ENCODE measurements around the gene RNF152.

The RNF152 gene

DNA sequence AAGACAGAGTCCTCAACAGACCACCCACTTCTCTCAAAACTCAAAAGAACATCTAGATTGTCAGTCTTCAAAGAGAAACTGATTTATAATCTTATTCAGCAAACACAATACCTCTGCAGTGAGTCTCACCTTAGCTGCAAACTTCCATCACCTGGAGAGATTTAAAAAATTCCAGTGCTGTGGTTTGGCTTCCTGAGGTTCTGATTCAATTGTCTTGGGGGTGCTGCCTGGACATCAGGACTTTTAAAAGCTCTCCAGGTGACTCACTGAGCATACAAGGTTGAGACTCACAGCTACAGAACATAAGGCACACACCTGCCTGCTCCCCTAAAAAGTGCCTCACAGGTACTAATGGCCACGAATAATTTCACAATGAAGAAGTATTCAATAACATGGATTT is 40.3 kb downstream of the RNF152 start:
- DNase-seq = no peak

DNA sequence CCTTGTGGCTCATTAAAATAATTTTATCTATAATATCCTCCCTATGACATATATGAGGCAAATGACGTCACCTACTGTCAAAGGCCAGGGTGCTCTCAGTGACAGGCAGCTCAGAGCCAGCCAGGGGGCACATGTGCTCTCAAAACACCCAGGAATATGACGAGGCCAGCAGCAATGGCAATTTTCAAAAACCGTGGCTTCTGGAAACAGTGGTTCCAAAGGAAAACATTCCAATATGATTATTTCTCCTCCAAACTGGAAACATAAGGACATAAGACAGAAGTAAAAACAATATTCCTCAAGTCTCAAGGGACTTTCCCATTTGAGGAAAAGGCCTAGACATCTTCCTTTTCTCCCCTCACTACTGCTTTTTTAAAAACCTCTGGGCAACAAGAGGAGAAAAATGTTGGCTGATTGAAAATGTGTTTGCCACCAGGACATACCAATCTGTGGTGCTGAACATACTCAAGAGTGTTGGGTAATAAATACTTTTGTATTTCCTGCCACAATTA is 40.8 kb downstream of the RNF152 start:
- no peak for DNase-seq

DNA sequence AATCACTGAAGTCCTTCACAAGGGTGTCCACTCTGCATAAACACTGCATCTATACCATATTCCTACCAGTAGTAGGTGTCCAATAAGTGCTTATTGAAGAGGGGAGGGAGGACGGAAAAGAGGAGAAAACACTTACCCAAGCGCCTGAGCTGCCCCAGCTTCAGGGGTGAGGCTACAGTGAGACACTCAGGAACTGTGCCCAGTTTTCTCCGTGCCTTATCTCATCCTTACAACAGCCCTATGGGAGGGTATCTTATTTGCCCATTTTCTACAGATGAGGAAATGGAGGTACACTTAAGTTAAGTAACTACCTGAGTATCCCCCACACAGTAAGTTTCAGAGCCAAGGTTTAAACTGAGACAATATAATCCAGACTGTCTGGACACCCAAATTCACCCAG is 41.5 kb downstream of the RNF152 start:
- DNase-seq = no peak

DNA sequence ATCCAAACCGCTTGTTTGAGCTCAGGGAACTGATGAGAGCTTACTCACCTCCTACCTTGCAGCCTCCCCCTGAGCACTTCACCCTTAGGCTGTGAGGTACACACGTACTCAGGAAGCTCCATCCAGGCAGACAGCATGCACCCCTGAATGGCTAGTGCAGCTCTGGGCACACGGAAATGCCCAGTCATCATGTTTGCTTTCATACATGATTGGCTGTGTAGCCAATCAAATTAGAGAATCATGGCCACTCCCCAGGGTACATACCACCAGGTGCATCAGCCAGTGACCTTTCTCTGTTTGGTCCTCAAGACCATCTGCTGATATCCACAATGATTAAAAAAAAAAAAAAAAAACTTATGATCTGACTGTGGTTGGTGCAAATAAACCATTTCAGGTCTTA is 42.1 kb downstream of the RNF152 start:
- no peak for DNase-seq

DNA sequence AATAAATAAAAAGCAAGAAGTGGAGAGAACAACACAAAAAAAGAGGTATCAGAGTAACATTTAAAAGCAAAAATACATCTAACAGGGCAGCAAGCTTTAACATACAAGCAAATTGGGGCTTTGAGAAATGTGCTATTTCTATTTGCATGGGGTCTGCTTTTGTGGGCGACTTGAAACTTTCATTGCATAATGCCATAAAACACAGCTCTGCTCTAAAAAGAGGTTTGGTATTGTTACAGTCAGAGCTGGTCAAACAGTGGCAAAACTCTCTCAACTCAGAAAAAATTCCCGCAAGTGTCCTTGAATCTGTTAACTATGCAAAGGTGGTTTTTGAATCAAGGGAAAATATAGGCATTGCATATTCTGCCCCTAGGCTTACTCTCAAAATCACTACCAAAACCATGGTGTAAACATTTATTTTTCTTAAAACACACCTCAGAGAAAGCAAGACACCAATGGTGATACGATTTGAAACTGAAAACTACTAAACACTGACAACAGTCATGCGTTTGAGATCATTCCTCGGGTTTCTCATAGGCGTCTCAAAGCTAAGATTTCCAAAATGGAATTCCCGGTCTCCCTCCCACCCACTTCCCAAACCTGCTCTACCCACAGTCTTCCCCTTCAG is 45.5 kb downstream of the RNF152 start:
- DNase-seq = no peak

DNA sequence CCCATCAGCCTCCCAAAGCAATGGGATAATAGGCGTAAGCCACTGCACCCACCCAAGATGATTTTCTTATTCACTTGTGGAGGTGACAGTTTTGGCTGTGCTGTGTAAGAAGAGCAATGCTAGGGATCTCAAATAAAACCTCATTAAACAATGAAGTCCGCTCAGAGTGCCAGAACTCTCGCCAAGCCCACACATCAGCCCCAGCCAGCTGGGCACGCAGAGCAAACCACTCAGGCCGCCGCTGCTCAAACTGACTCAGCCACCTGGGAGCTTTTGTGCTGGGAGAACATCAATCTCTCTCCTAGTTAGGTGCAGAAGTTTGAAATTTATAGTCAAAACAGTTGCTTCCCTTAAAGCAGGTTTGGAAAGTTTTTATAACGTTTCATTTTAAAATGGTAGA is 47.6 kb downstream of the RNF152 start:
- DNase-seq = no peak

DNA sequence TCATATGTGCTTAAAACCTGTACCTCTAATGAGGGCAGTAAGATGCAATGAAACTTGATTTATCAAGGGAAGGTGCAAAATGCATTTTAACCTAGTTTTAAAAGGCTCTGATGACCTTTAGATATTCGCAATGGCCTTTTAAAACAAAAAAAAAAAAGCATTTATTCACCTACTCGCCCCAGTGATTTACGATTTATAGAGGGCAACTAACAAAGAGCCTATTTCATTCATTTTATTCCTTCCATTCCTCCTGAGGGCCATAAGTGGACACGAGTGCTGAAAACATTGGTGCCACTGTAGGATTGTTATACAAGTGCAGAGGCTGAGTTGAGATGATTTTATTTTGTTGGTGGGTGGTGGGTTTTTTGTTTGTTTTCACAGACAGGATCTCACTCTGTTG is 48.1 kb downstream of the RNF152 start:
- no peak for DNase-seq

DNA sequence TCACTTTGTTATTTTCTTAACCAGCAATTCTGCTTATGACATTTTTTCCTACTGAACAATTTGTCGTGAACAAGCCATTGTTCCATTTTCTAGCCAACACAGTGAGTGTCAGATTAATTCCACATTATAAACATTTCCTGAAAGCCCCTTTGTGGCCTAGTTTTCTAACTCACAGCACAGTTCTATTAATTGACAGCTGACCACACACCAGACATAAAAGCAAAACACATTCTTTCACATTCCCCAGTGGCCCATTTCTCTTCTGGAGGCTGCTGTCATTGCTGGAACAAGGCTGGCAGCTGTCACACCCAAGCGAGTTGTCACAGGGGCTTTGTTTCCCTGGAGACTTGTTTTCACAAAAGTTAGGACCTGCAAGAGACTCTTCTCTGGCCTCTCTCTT is 50.7 kb downstream of the RNF152 start:
- DNase-seq = no peak

DNA sequence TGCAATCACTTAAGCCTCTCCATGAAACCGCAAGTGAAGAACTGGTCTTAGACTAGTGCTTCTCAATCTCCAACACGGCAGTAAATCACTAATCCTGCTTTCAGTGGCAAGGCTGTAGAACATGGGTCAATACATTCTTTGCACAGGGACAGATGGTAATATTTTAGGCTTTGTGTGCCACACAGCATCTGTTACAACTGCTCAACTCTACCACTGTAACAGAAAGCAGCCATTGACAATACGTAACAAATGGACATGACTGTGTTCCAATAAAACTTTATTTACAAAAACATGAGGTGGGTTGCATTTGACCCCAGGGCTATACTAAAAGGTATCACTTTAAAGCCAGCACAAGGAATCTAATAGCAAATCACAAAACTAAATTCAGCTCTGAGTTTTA is 51.1 kb downstream of the RNF152 start:
- no peak for DNase-seq

DNA sequence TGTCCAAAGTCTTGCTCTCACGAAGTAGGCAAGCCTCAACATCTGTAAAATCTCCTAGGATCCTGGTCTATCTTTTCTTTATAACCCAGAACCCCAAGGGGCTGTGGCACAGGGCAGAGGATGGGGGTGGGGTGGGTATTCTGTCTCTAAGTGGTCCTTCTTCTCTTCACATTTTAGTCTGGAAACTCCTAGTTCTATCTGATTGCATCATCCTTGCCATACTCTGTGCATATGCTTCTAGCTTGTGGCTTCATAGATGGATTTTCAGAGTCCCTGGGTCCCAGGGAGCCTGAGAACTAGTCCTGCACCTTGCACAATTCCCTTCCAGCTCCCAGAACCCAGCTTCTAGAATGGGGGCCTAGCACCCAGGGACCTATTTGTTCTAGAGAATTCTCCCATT is 52.5 kb downstream of the RNF152 start:
- no peak for DNase-seq

DNA sequence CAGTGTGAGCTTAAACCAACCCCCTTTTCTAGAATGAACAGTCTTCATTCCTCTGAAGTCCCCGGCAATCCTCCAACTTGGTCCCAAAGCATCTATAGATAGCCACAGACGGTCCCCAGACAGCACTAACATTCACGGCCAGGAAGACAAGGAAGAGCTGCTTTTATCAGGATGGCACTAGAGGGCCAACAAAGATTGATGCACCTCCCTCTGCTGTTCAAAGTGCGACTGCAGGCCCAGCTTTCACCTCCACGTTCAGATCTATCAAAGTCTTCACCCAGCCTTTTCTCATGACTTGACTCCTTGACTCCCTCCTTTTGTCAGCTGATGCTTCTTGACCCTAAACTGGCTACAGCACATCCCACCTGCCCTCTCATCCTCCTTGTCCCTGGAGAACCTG is 54.3 kb downstream of the RNF152 start:
- no peak for DNase-seq

DNA sequence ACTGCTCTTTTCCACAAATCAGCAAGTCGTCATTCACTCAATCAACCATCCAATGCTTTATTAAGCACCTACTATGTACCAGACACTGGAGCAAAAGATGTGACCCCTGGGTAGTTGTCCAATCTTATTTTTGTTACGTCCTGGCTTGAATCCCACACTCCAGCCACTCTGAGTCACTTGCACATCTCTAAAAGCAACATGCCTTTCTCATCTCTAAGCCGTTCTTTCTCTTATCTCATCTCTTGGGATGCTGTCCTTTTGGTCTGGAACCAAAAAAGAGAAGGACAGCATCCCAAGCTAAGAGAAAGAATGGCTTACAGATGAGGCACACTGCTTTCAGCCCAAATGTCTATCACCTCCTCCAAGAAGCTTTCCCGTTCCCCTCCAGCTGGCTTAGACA is 58.8 kb downstream of the RNF152 start:
- no peak for DNase-seq

DNA sequence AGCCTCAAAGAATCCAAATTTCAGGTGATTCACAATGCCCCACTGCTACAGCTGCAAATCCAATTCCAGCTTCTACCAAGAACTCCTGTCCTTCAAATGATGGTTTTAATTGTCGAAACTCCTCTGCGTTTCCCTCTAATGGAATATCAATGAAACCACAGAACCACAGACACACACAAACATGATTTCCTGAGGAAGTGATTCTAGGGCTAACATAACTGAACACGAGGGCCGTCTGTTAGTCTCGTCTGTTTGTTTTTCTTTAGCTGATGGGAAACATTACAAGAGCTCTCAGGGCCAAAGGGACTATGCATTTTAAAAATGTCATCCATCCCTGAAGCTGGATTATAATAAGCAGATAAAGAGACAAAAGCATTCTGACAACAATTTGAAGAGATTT is 59.4 kb downstream of the RNF152 start:
- no peak for DNase-seq

DNA sequence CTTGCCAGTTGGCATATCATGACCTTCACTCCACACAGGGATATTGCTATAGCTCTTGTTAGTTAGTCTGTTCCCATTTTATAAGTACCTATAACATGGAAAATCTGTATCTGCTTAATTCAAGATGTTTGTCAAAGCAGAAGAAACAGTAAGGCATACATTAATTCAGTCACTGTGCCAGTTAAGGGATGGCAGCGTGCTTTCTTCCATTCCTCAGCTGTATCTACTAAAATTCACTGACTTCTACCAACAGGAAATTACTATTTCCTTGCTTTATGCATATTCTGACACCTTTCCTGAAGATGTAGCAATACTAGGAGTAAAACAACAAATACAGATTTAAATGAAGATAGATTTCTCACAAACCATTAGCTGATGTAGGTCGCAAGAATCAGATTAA is 59.9 kb downstream of the RNF152 start:
- no peak for DNase-seq

DNA sequence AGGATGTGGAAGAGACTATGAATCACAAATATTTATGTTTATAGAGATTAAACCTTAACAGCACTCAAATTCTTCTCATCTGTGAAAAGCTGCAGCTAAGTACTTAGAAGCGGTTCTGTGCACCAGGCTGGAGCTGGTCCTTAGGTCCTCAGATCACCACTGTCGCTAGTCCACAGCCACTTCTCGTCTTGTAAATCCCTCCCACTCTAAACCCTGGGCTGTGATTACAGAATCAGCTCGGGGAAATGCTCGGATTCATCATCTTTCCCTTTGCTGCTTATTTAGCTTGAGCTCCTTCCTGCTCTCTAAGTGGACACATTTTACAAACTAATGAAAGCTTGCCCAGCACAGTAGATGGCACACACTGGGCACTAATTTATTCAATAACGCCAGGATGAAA is 61.7 kb downstream of the RNF152 start:
- no peak for DNase-seq

DNA sequence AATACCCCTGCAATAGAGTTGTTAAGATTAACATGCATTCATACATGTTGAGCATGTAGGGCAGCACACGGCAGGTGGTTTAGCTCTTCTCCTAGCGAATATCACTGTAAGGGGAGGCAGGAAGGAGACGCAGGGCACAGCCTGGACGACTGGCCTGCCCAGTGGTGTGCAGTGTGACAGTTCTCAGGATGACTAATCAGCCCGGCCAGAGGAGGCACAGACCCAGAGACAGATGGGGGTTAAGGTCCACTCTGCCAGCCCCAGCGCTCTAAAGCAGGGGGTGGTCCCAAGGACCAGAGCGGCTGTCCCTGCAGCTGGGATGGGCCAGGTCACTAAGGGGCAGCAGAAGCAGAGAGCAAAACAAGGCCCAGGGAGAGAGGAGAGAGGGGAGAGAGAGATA is 63.7 kb downstream of the RNF152 start:
- no peak for DNase-seq

DNA sequence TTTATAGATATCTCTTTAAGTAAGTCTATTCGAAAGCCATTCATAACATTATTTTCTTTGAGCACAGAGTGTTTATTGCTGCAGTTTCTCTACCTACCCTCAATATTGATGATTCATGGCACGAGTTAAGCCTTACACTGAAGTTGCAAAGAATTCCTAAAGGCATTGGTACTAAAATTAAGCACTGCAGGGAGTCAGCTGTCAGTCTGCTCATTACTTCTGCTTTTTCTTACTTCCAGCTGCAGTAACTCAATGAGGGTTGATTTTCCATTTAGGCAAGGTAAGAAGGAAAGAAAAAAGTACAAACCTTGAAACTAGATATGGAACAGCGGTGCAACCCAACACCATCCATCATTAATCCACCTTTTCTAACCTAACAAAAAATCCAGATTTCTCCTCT is 65.2 kb downstream of the RNF152 start:
- no peak for DNase-seq

DNA sequence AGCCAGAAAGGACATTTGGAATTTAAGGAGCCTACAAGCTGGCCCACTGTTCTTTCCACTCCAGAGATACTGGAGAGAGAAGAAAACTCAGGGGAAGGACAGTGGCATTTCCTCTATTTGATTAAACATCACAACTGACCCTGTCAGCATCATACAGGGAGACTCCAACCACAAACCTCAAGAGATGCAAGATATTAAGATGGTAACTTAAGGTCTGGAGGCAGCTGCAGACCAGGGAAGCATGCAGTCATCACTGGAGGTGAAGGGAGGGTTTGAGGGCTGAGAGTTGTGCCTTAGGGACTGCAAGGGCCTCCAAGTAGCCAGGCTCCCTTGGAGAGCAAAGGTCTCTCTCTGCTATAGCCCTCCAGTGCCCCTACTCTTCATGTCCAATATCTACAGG is 67.4 kb downstream of the RNF152 start:
- no peak for DNase-seq

DNA sequence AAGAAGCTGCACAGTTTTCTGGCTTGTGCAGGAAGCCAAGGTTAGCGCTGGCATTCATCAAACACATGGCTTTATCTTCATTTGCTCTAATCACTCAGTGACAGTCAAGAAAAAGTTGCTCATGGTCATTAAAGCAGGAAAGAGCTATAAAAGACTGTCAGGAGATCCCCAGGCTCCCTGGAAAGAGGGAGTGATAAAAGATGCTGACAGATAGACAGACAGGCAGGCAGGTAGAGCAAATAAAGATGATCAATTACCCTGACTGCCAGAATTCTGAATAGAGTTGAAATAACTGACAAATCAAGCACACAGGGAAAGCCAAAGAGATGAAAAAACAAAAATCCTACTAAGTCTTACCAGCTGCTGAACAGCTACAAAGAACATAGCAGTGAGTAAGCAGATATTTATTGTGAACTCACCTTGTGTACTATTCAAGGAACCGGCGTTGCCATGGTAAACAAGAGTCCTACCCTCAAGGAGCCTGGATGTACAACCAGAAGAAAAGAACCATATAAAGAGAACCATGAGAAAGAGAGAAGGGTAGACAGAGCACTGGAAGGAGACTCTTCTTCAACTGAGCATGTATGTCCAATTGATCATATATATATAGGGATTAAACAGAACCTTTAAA is 68.0 kb downstream of the RNF152 start:
- DNase-seq = no peak

DNA sequence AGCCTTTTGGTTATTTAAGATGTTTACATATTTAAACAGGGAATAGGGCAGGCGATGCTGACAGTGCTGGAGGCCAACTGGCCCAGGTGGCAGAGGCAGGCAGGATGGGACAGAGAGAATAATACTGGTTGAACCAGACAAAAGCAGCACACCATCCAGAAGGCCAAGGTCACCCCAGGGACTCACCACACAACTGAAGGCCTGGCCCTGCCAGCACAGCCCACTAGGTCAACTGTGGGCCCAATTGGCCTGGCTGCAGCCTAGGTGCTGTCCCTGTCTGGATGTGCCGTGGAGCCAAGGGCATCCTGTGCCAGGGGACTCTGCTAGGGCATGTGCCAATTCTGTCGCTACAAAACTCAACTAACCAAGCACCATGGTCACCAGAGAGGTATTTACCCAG is 69.2 kb downstream of the RNF152 start:
- no peak for DNase-seq

DNA sequence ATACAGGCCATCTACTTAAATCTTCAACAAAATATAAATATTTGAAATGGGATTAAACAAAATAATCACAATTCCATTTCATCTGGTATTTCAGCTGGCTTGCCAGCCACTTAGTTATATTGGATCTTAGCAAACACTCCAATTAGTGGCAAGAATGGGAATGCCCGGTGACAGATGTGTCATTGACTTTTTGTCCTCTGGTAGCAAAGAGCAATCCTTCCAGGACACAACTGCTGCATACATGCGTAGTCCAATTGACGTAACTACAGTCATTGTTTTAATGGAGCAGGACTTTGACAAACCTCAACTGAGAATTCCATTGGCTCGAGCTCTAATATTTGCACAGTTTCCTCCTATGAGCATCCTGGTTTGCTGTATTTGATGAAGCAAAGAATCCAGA is 69.9 kb downstream of the RNF152 start:
- DNase-seq = no peak

DNA sequence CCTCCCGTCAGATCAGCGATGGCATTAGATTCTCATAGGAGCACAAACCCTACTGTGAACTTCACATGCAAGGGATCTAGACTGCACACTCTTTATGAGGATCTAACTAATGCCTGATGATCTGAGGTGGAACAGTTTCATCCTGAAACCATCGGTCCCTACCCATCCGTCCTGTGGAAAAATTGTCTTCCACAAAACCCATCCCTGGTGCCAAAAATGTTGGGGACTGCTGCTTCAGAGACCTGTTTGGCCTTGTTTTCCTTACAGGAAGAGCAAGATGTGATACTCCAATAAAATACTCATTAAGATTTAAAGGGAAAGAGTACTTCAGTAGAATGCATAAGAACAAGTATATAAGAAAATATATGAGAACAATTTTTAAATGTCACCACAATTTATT is 71.1 kb downstream of the RNF152 start:
- DNase-seq = no peak

DNA sequence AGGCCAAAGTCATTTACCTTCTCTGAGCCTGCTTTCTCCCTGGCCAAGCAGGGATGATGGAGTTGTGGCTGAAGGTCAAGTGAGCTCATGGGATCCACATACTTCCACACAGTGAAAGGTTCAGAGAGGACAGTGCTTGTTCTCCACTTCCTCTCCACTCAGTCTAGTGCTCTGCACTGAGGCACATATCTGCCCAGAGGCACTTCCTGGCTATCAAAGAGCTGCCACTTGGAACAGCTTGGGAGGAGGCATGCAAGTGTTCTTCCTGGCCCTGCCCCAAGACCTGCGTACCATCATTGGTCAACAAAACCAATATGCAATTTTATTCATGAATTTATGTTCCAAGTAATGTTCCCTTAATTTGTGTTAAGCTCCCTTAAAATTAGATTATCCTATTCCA is 71.9 kb downstream of the RNF152 start:
- DNase-seq = no peak

DNA sequence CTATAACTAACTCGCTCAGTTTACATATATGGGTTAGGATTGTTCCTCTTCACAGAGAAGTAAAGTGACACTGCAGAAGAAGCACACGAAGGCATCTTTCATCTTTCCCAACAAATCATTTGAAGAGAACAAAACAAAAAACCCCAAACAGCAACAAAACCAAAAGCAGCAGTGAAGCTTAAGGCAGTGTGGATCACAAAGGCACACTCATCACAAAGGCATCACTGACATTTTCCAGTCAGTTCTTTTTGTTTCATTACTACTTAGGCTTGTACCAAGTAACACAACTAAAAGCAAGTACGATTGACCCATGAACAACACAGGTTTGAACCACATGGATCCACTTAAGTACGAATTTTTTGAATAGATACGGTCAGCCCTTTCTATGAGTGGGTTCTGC is 75.7 kb downstream of the RNF152 start:
- DNase-seq = no peak

DNA sequence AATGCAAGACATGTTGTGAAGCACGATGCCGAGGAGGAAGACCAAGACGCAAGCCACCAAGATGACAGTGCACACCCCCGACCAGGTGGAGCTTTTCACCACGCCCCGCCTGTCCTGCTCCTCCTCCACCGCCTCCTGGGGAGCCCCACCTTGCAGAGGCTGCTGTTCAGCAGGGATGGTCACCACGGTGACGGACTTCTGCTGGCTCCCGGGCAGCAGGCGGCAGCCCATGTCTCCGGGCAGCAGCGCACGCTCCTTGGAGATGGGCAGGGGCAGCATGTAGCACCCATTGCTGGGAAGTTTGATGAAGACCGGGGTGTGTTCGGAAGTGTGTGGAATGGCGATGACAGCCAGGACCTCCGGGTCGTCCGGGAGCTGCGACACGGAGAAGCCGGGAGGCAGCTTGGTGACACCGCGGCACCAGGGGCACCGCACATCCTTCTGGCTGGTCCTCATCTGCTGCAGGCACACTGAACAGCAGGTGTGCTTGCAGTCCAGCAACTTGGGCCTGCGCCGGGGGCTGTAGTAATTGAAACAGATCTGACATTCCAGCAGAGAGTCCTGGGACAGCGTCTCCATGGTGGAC is 76.8 kb downstream of the RNF152 start:
- DNase-seq = no peak

All from NCI-H1694 treated with DMSO at 0.1 percent for 48 hours (cell line).